Measurements from ENCODE around the gene USP43. TPM values are rescaled to one million over a fixed set of nuclear protein-coding genes. Genes with fewer than 3 reads are reported as not detected.
A peak's percentile ranks its signal among the peaks of the same experiment; 100 is the strongest.
"Not testable (repeated sequence)": the region's sequence is repeated elsewhere in the genome, so short reads cannot be mapped to it uniquely, and the experiment has no call there.

USP43 gene
- total RNA-seq, 1 donor from 2014 or later: 7.8 TPM

GRCh38 chr17:9612006-9612405, 33.3 kb upstream of the USP43 start:
- TF ChIP-seq CTCF (conservative IDR thresholded peaks at IDR 0.05; ENCODE audit: low read depth, low read length): no peak
- H3K4me3 ChIP-seq (ENCODE audit: low read depth, low read length): peak overlapping the region; percentile 12
- peak; percentile 85 for DNase-seq (ENCODE audit: low read depth)

- H3K4me3 ChIP-seq (ENCODE audit: low read depth, low read length): no peak overlapping the region
- peak; percentile 23 for DNase-seq (ENCODE audit: low read depth)
- TF ChIP-seq CTCF (conservative IDR thresholded peaks at IDR 0.05; ENCODE audit: low read depth, low read length): no peak
Observed at GRCh38 chr17:9615486-9615885, 29.8 kb upstream of the USP43 start.

- no peak for TF ChIP-seq CTCF (conservative IDR thresholded peaks at IDR 0.05; ENCODE audit: low read depth, low read length)
- no peak overlapping the region for H3K4me3 ChIP-seq (ENCODE audit: low read depth, low read length)
- no peak for DNase-seq (ENCODE audit: low read depth)
Observed at GRCh38 chr17:9622961-9623360, 22.4 kb upstream of the USP43 start.

- no peak for DNase-seq (ENCODE audit: low read depth)
- no peak for TF ChIP-seq CTCF (conservative IDR thresholded peaks at IDR 0.05; ENCODE audit: low read depth, low read length)
- H3K4me3 ChIP-seq (ENCODE audit: low read depth, low read length): no peak overlapping the region
Observed at GRCh38 chr17:9628509-9628908, 16.8 kb upstream of the USP43 start.

GRCh38 chr17:9632741-9633140, 12.6 kb upstream of the USP43 start:
- H3K4me3 ChIP-seq (ENCODE audit: low read depth, low read length): no peak overlapping the region
- DNase-seq (ENCODE audit: low read depth): no peak
- TF ChIP-seq CTCF (conservative IDR thresholded peaks at IDR 0.05; ENCODE audit: low read depth, low read length): no peak

GRCh38 chr17:9635340-9635739, 10.0 kb upstream of the USP43 start:
- TF ChIP-seq CTCF (conservative IDR thresholded peaks at IDR 0.05; ENCODE audit: low read depth, low read length): no peak
- H3K4me3 ChIP-seq (ENCODE audit: low read depth, low read length): no peak overlapping the region
- no peak for DNase-seq (ENCODE audit: low read depth)

- no peak for DNase-seq (ENCODE audit: low read depth)
- H3K4me3 ChIP-seq (ENCODE audit: low read depth, low read length): no peak overlapping the region
- TF ChIP-seq CTCF (conservative IDR thresholded peaks at IDR 0.05; ENCODE audit: low read depth, low read length): no peak
Observed at GRCh38 chr17:9636501-9636900, 8.8 kb upstream of the USP43 start.

- DNase-seq (ENCODE audit: low read depth); H3K4me3 ChIP-seq (ENCODE audit: low read depth, low read length): not testable (repeated sequence)
Observed at GRCh38 chr17:9640388-9640787, 4.9 kb upstream of the USP43 start.
